Stomach (tissue), 4 donors: ENCODE results near the gene EML6.

Experiments
- CTCF ChIP-seq, 7 experiments: fragments of 450-650 bp in 4 of 7; fragments of 200-600 bp in 3 of 7; sonication (generic) in 3 of 7; IDR thresholded peaks; one replicate each; pipeline ENCODE4 v1.5.1; 2016 to 2019; ENCODE audit warnings: antibody characterized with exemption in 7 of 7, control low read depth in 2 of 7, mild to moderate bottlenecking in 1 of 7
- POLR2A ChIP-seq, 4 donors: fragments of 450-650 bp; IDR thresholded peaks; one replicate each; pipeline ENCODE4 v1.6.1; 2016; ENCODE audit warnings: antibody characterized with exemption in 4 of 4, control low read depth in 2 of 4, mild to moderate bottlenecking in 1 of 4, moderate library complexity in 1 of 4
- POLR2AphosphoS5 ChIP-seq, 3 donors: sonication (generic); formaldehyde crosslinking; IDR thresholded peaks; one replicate each; pipeline ENCODE4 v1.6.1; 2016; ENCODE audit warnings: antibody characterized with exemption in 3 of 3

GRCh38 chr2:54676656-54677055, 46.8 kb upstream of the EML6 start:
- TF ChIP-seq POLR2AphosphoS5 (IDR thresholded peaks at IDR 0.05) (no peak), POLR2A (IDR thresholded peaks at IDR 0.05) (no peak), CTCF (IDR thresholded peaks at IDR 0.05) (no peak)
